Activated T-helper 2 cell treated with anti-CD3 and anti-CD28 coated beads, Interferon-gamma antibody, Interleukin-2, Interleukin-4, amounts not matched to agents 10 μg/mL and 5 μg/mL and 100 μg/mL, durations not matched to agents 14 hours and 24 hours and 36 hours (primary cell): Measurements from ENCODE around the gene LRRTM4. TPM values are rescaled to one million over a fixed set of nuclear protein-coding genes. Genes with fewer than 3 reads are reported as not detected.

Source experiments
- DNase-seq: peaks from one replicate; pipeline ENCODE4 v3.0.0; 2021; ENCODE audit warnings: low spot score
- H3K27ac Mint-ChIP-seq: one replicate; pipeline ENCODE4 v1.8.0; 2021; ENCODE audit warnings: mixed read lengths
- H3K27me3 Mint-ChIP-seq: one replicate; pipeline ENCODE4 v1.8.0; 2021; ENCODE audit warnings: low read depth, mixed read lengths
- H3K36me3 Mint-ChIP-seq: one replicate; pipeline ENCODE4 v1.8.0; 2021; ENCODE audit warnings: low read depth, mixed read lengths
- H3K4me1 Mint-ChIP-seq: one replicate; pipeline ENCODE4 v1.8.0; 2021; ENCODE audit warnings: low read depth, mixed read lengths
- H3K4me3 Mint-ChIP-seq: one replicate; pipeline ENCODE4 v1.8.0; 2021; ENCODE audit warnings: low read depth, mild to moderate bottlenecking, moderate library complexity, mixed read lengths
- H3K9me3 Mint-ChIP-seq: one replicate; pipeline ENCODE4 v1.8.0; 2021; ENCODE audit warnings: mixed read lengths
- intact Hi-C: fragments of 100-400 bp; cut with micrococcal nuclease; formaldehyde crosslinking; loops from one replicate; pipeline ENCODE4 v1.15.1; 2023
- total RNA-seq: library from RNA; stranded (reverse); gene quantifications from 2 replicates; pipeline ENCODE4 v1.2.3, GENCODE V29; 2022

LRRTM4 gene
- total RNA-seq, 1 donor from 2014 or later = not detected

- peaks cover 13% of the 10 kb centered on the region for H3K9me3 Mint-ChIP-seq
- H3K27me3 Mint-ChIP-seq = no peaks in the 10 kb centered on the region
- intact Hi-C loops = no loop called here
- no peak overlapping the region for H3K27ac Mint-ChIP-seq
- DNase-seq = no peak
- no peaks in the 10 kb centered on the region for H3K4me1 Mint-ChIP-seq
- no peak overlapping the region for H3K4me3 Mint-ChIP-seq
- no peaks in the 10 kb centered on the region for H3K36me3 Mint-ChIP-seq
Observed at GRCh38 chr2:77513191-77513590, 9.0 kb downstream of the LRRTM4 start.

DNA sequence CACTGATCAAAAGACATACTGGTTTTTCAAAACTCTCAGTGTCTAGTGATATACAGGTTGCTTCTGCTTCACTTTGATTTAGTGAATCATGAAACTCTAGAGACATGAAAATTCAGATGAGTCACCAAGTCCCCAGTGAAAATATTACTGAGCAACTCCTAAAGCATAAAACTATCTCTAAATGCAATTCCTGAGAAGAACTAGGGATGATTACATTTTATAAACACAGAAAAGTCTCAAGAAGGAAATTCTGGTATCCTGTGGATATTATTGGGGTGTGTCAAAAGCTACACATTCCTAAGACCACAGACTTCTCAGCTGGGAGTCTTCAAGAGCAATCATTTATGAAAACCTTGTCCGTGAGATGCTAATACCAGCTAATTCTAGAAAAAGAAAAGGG lies 9.7 kb downstream of the LRRTM4 start:
- H3K36me3 Mint-ChIP-seq = no peaks in the 10 kb centered on the region
- H3K9me3 Mint-ChIP-seq = peaks cover 11% of the 10 kb centered on the region
- DNase-seq = no peak
- H3K4me3 Mint-ChIP-seq = no peak overlapping the region
- no peaks in the 10 kb centered on the region for H3K4me1 Mint-ChIP-seq
- no peak overlapping the region for H3K27ac Mint-ChIP-seq
- H3K27me3 Mint-ChIP-seq = no peaks in the 10 kb centered on the region
- intact Hi-C loops = no loop called here

DNA sequence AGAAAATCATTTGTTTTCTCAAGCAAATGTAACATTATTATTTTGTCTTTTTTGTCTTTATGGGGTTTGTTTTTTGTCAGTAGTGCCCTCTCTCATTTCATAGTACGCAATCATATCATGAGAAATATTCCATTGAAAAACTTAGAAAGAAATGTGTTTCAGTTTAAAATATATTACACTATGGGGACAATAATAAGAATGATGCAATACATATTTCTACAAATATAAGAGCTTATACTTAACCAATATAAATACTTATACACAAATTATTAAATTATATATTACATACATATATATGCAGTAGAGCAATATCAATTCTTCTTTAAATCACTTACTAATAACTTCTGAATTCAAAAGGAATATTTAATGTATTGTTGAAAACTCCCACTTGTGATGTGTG lies 13.7 kb downstream of the LRRTM4 start:
- H3K36me3 Mint-ChIP-seq = no peaks in the 10 kb centered on the region
- intact Hi-C loops = no loop called here
- H3K4me1 Mint-ChIP-seq = no peaks in the 10 kb centered on the region
- H3K4me3 Mint-ChIP-seq = no peak overlapping the region
- no peak for DNase-seq
- H3K27me3 Mint-ChIP-seq = no peaks in the 10 kb centered on the region
- H3K27ac Mint-ChIP-seq = no peak overlapping the region
- H3K9me3 Mint-ChIP-seq = peaks cover 11% of the 10 kb centered on the region

DNA sequence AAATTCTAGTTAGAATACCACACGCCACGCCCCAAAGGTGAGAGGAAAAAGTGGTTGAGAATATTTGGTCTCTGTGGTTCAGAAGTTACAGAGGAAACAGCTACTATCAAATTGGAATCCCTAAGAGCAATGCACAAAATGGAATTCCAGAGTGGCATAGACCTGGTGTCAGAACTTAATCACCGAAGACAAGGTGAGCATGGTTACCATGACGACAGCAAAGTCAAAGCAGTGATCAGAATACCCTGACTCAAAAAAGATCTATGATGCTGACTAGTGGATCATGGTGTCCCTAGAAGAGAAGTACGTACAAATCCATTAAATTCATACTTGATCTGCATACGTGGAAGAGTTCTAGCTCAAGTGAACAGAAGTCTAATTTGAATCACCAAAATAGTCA lies 14.5 kb downstream of the LRRTM4 start:
- H3K9me3 Mint-ChIP-seq = peaks cover 11% of the 10 kb centered on the region
- H3K36me3 Mint-ChIP-seq = no peaks in the 10 kb centered on the region
- no peak for DNase-seq
- no peaks in the 10 kb centered on the region for H3K4me1 Mint-ChIP-seq
- no peak overlapping the region for H3K4me3 Mint-ChIP-seq
- intact Hi-C loops = no loop called here
- H3K27ac Mint-ChIP-seq = no peak overlapping the region
- no peaks in the 10 kb centered on the region for H3K27me3 Mint-ChIP-seq

DNA sequence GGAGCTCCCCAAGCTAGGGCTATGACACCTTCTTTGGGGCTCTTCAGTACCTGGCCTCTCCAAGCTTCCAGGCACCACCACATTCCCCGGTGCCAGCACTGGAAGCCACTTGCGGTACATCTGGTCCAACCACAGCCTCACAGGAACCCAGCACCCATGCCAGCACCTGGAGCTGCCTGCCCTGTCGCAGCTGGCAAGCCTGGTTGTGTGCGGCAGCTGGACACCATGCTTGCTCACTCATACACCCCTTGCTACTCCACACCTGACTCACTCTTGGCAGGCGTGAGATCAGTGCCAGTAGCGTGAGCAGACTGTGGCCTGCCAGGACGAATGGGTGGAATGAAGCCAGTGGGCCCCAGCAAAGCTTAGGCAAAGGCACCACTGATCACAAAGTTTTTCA lies 34.0 kb downstream of the LRRTM4 start:
- Mint-ChIP-seq H3K27me3 (no peaks in the 10 kb centered on the region), H3K9me3 (peaks cover 15% of the 10 kb centered on the region), H3K27ac (no peak overlapping the region), H3K4me1 (no peaks in the 10 kb centered on the region), H3K4me3 (no peak overlapping the region), H3K36me3 (no peaks in the 10 kb centered on the region)
- intact Hi-C loops = no loop called here
- DNase-seq = no peak

- intact Hi-C loops = no loop called here
- Mint-ChIP-seq H3K4me1 (no peaks in the 10 kb centered on the region), H3K9me3 (peaks cover 16% of the 10 kb centered on the region), H3K27ac (no peak overlapping the region), H3K27me3 (no peaks in the 10 kb centered on the region), H3K36me3 (no peaks in the 10 kb centered on the region), H3K4me3 (no peak overlapping the region)
- no peak for DNase-seq
Observed at GRCh38 chr2:77487074-77487803, 34.9 kb downstream of the LRRTM4 start.

DNA sequence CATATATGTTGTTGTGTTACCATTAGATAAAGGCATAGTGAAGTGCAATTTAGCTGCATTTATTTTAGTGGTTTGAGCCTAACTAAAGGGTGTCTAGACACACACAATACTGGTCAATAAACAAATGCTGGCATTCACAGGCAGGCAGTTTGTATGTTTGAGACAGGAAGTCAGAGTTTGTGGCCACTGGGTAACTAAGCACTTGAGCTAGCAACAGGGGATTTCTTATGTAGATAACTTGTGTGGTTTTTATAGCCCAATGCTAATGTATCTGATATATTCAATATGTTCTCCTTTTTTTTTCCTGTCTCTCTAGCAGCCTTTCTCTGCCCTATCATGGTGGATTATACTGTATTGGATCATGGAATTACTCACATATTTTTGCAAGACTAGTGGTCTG lies 38.1 kb downstream of the LRRTM4 start:
- Mint-ChIP-seq H3K27me3 (no peaks in the 10 kb centered on the region), H3K4me3 (no peak overlapping the region), H3K9me3 (peaks cover 30% of the 10 kb centered on the region), H3K4me1 (no peaks in the 10 kb centered on the region), H3K27ac (no peak overlapping the region), H3K36me3 (no peaks in the 10 kb centered on the region)
- no peak for DNase-seq
- intact Hi-C loops = no loop called here

DNA sequence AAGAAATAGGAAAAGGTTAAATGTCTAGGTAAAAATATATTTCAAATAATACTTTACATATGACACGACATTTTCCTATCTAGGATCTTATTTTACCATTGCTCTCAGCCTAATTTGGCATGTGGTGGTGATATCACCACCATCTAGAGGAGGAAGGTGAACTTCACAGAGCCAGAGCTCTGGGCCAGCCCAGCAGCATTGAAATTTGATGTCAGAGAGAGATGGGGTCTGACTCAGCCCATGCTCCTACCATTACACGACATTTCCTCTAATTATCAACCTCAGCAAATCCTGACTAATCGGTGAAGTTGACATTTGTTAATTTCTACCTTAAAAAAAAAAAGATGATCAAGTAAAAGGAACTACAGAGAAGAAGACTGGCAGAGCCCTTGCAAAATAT lies 42.3 kb downstream of the LRRTM4 start:
- no peaks in the 10 kb centered on the region for H3K4me1 Mint-ChIP-seq
- DNase-seq = no peak
- intact Hi-C loops = no loop called here
- H3K36me3 Mint-ChIP-seq = no peaks in the 10 kb centered on the region
- H3K9me3 Mint-ChIP-seq = peaks cover 41% of the 10 kb centered on the region
- H3K27me3 Mint-ChIP-seq = no peaks in the 10 kb centered on the region
- H3K4me3 Mint-ChIP-seq = no peak overlapping the region
- no peak overlapping the region for H3K27ac Mint-ChIP-seq

- Mint-ChIP-seq H3K27ac (no peak overlapping the region), H3K9me3 (peaks cover 41% of the 10 kb centered on the region), H3K36me3 (no peaks in the 10 kb centered on the region), H3K27me3 (no peaks in the 10 kb centered on the region), H3K4me1 (no peaks in the 10 kb centered on the region), H3K4me3 (no peak overlapping the region)
- intact Hi-C loops = no loop called here
- DNase-seq = no peak
Observed at GRCh38 chr2:77479395-77479794, 42.8 kb downstream of the LRRTM4 start.

GRCh38 chr2:77470096-77470495 lies 52.1 kb downstream of the LRRTM4 start:
- Mint-ChIP-seq H3K27me3 (no peaks in the 10 kb centered on the region), H3K4me1 (no peaks in the 10 kb centered on the region), H3K27ac (no peak overlapping the region), H3K36me3 (no peaks in the 10 kb centered on the region), H3K4me3 (no peak overlapping the region), H3K9me3 (peaks cover 42% of the 10 kb centered on the region)
- intact Hi-C loops = no loop called here
- no peak for DNase-seq

- DNase-seq = no peak
- intact Hi-C loops = no loop called here
- Mint-ChIP-seq H3K4me1 (no peaks in the 10 kb centered on the region), H3K4me3 (no peak overlapping the region), H3K9me3 (peaks cover 42% of the 10 kb centered on the region), H3K27me3 (no peaks in the 10 kb centered on the region), H3K27ac (no peak overlapping the region), H3K36me3 (no peaks in the 10 kb centered on the region)
Observed at GRCh38 chr2:77469106-77469505, 53.1 kb downstream of the LRRTM4 start.

DNA sequence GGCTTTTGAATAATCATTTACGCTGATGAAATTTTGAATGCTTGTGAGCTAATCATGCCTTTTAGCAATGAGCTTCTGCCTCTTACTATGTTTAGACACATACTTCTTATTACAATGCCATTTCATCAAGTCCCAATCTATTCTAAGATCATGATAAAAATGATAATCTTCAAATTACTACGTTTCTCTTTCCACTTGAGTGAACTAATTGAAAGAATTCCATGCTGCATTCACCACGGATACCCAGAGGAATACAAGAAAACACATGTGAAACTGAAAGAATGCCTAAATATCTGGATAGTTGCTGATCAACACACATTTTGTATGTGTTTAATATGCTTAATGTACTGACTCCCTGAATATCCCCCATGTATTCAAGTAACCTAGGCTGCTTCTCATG lies 62.3 kb downstream of the LRRTM4 start:
- Mint-ChIP-seq H3K4me1 (no peaks in the 10 kb centered on the region), H3K27ac (no peak overlapping the region), H3K36me3 (no peaks in the 10 kb centered on the region), H3K9me3 (peaks cover 28% of the 10 kb centered on the region), H3K4me3 (no peak overlapping the region), H3K27me3 (no peaks in the 10 kb centered on the region)
- intact Hi-C loops = no loop called here
- DNase-seq = no peak

- H3K27me3 Mint-ChIP-seq = no peaks in the 10 kb centered on the region
- H3K4me3 Mint-ChIP-seq = no peak overlapping the region
- H3K27ac Mint-ChIP-seq = no peak overlapping the region
- intact Hi-C loops = no loop called here
- H3K36me3 Mint-ChIP-seq = no peaks in the 10 kb centered on the region
- no peak for DNase-seq
- H3K9me3 Mint-ChIP-seq = peaks cover 23% of the 10 kb centered on the region
- H3K4me1 Mint-ChIP-seq = no peaks in the 10 kb centered on the region
Observed at GRCh38 chr2:77458216-77458615, 64.0 kb downstream of the LRRTM4 start.

DNA sequence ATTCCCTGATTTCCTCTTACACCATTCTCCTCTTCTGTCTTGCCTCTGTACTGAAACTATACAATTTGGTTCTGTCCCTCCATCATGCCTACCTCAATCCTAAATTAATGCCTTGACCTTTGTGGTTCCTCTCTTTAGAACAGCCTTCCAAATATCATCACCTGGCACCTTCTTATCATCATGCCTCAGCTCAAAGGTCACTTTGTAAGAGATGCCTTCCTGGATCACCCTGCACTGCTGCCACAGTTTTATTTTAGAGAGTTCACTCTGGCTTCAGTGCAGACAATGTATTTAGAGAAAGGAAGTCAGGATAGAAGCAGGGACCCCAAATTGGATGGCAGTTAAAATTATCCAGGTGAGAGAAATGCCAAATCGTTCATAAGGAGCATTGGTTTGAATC lies 64.5 kb downstream of the LRRTM4 start:
- Mint-ChIP-seq H3K27ac (no peak overlapping the region), H3K27me3 (no peaks in the 10 kb centered on the region), H3K9me3 (peaks cover 22% of the 10 kb centered on the region), H3K4me1 (no peaks in the 10 kb centered on the region), H3K36me3 (no peaks in the 10 kb centered on the region), H3K4me3 (no peak overlapping the region)
- intact Hi-C loops = no loop called here
- no peak for DNase-seq
